ENCODE data around the gene EZR. TPM values are rescaled to one million over a fixed set of nuclear protein-coding genes. Genes with fewer than 3 reads are reported as not detected.

The EZR gene
- total RNA-seq, 1 experiment from 2014 or later, result 1,402 TPM

- Histone ChIP-seq H3K9ac (ENCODE audit: low read length) (no peak overlapping the region), H3K4me3 (replicated peaks in 1 of 2; ENCODE audit: low read depth in 1 of 2, low read length in 2 of 2) (no peak overlapping the region), H3K4me1 (ENCODE audit: control insufficient read depth in 1 of 2, insufficient read depth in 2 of 2, low read length in 2 of 2) (peaks cover 1 to 10% of the 10 kb centered on the region in 2 experiments; a peak in 2 of 4 replicates), H3K4me2 (ENCODE audit: low read length) (no peak overlapping the region), H3K27ac (ENCODE audit: low read depth, low read length) (no peak overlapping the region), H2AFZ (ENCODE audit: low read depth, low read length, poor library complexity, severe bottlenecking) (no peak overlapping the region), H3K9me3 (ENCODE audit: control insufficient read depth in 1 of 2, insufficient read depth in 1 of 2, low read depth in 1 of 2, low read length in 2 of 2) (no peaks in the 10 kb centered on the region), H3K9me2 (ENCODE audit: insufficient read depth) (no peaks in the 10 kb centered on the region), H3K36me3 (ENCODE audit: control insufficient read depth in 1 of 2, insufficient read depth in 2 of 2, low read length in 2 of 2) (no peaks in the 10 kb centered on the region), H3K27me3 (ENCODE audit: insufficient read depth, low read length) (no peaks in the 10 kb centered on the region), H3K79me2 (ENCODE audit: insufficient read depth, low read length) (no peaks in the 10 kb centered on the region), H4K20me1 (ENCODE audit: insufficient read depth) (no peaks in the 10 kb centered on the region)
- ChIA-PET RAD21 (ENCODE audit: low non-redundant PET in 1 of 2, low total read pairs in 2 of 2, uncharacterized antibody in 2 of 2, unreplicated experiment in 2 of 2) (interaction anchor here in 1 of 2 experiments (0.5 kb wide), 1 partner anchor 98 kb away, joined by 3 read pairs; no protein-coding TSS in a partner anchor), POLR2A (interaction anchor here (1.2 kb wide), 1 partner anchor 44 kb away, joined by 3 read pairs; no protein-coding TSS in a partner anchor), CTCF (interaction anchor here (0.6 kb wide), 1 partner anchor 106 kb away, joined by 3 read pairs; no protein-coding TSS in a partner anchor)
- no peak for DNase-seq (ENCODE audit: low read depth, low spot score)
- intact Hi-C loops (cut with micrococcal nuclease), result no loop called here
- no TSS peak for BruUV-seq (replicated peaks)
- ATAC-seq, result no peak
- TF ChIP-seq CTCF (IDR thresholded peaks at IDR 0.05 in 2 of 3, conservative IDR thresholded peaks at IDR 0.05 in 1 of 3; ENCODE audit: borderline replicate concordance in 1 of 3, insufficient read depth in 1 of 3, low read depth in 2 of 3, low read length in 2 of 3) (no peak), REST (IDR thresholded peaks at IDR 0.05; ENCODE audit: low read depth) (no peak), CBX3 (IDR thresholded peaks at IDR 0.05; ENCODE audit: low read depth) (no peak), CEBPB (IDR thresholded peaks at IDR 0.05; ENCODE audit: low read depth) (no peak), JUND (IDR thresholded peaks at IDR 0.05) (no peak), ELF1 (IDR thresholded peaks at IDR 0.05; ENCODE audit: borderline replicate concordance, low read depth) (no peak), SIN3A (IDR thresholded peaks at IDR 0.05; ENCODE audit: low read depth) (no peak), POLR2AphosphoS5 (IDR thresholded peaks at IDR 0.05; ENCODE audit: low read depth, low read length) (no peak), ZFX (IDR thresholded peaks at IDR 0.05) (no peak)
- TF ChIP-seq, protein P1, sequence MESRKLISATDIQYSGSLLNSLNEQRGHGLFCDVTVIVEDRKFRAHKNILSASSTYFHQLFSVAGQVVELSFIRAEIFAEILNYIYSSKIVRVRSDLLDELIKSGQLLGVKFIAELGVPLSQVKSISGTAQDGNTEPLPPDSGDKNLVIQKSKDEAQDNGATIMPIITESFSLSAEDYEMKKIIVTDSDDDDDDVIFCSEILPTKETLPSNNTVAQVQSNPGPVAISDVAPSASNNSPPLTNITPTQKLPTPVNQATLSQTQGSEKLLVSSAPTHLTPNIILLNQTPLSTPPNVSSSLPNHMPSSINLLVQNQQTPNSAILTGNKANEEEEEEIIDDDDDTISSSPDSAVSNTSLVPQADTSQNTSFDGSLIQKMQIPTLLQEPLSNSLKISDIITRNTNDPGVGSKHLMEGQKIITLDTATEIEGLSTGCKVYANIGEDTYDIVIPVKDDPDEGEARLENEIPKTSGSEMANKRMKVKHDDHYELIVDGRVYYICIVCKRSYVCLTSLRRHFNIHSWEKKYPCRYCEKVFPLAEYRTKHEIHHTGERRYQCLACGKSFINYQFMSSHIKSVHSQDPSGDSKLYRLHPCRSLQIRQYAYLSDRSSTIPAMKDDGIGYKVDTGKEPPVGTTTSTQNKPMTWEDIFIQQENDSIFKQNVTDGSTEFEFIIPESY (IDR thresholded peaks at IDR 0.05; ENCODE audit: extremely low read depth, insufficient replicate concordance, low read length), result no peak
- TF ChIP-seq, protein P2, sequence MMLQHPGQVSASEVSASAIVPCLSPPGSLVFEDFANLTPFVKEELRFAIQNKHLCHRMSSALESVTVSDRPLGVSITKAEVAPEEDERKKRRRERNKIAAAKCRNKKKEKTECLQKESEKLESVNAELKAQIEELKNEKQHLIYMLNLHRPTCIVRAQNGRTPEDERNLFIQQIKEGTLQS (IDR thresholded peaks at IDR 0.05), result no peak
Measured at GRCh38 chr6:158825038-158825950, 6.1 kb upstream of the EZR start.

All from HCT116 (cell line).